Measurements from ENCODE around the gene GRAP2. TPM values are rescaled to one million over a fixed set of nuclear protein-coding genes. Genes with fewer than 3 reads are reported as not detected.
A peak's percentile ranks its signal among the peaks of the same experiment; 100 is the strongest.

The GRAP2 gene
- total and polyA plus RNA-seq, 7 experiments from 2014 or later: 55.2 to 156 (median 128) TPM

DNA sequence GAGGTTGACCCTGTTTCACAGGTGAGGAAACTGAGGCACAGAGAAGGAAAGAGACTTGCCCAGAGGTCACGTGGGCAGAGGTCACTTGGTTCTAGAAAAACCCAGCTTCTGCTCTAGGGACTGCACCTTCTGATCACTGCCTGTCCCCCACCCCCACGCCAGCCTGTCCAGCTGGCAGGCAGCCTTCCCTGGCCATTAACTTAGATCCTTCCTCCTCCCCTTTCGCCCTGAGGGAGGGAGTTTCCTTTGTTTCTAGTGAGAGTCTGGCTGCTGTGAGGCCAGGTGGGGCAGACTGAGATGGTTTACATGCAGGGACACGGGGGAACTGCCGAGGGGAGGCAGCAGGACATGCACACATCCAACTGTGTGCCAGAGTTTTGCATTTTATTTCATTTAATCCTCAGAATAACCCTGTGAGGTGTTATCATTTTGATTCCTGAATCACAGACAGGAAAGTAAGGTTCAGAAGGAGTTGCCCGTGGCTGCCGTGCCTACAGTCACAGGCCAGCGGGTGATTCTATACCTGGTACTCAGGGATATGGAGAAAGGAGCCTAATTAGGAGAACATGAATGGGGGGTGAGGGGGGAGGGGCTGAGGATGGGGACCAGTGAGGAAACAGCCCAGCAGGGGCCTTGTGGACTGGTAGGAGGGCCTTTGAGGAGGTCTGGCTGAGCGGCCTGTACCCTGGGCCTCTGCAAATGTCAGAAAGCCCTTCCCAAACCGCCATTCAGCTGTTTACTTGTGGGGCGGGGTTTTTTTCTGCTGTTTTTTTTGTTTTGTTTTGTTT is 97.2 kb downstream of the GRAP2 start:
- Mint-ChIP-seq H3K4me3 (no peak overlapping the region), H3K27me3 (peaks cover 0 to 46% (median 17%) of the 10 kb centered on the region in 5 donors), H3K9me3 (no peaks in the 10 kb centered on the region), H3K4me1 (peaks cover 0 to 15% (median 9%) of the 10 kb centered on the region in 7 donors), H3K27ac (peak overlapping the region in 1 of 9 donors; percentile 8), H3K36me3 (no peaks in the 10 kb centered on the region)
- CTCF ChIA-PET: no interaction called here
- Histone ChIP-seq H3K27me3 (ENCODE audit: control insufficient read depth in 2 of 2, insufficient read depth in 2 of 2, low read length in 2 of 2) (peaks cover 0 to 6% of the 10 kb centered on the region in 2 donors), H3K4me1 (ENCODE audit: control insufficient read depth in 2 of 2, insufficient read depth in 2 of 2, low read length in 2 of 2) (peaks cover 0 to 6% of the 10 kb centered on the region in 2 donors), H3K27ac (ENCODE audit: low read depth, low read length) (no peak overlapping the region), H3K36me3 (ENCODE audit: control insufficient read depth in 2 of 3, insufficient read depth in 3 of 3, low read length in 3 of 3) (no peaks in the 10 kb centered on the region), H3K4me3 (ENCODE audit: low read length) (no peak overlapping the region), H3K9me3 (ENCODE audit: control insufficient read depth in 2 of 3, low read length in 3 of 3) (no peaks in the 10 kb centered on the region)
- intact Hi-C loops (cut with micrococcal nuclease): no loop called here
- POLR2A ChIA-PET: no interaction called here
- DNase-seq (no peak), ATAC-seq (no peak)

DNA sequence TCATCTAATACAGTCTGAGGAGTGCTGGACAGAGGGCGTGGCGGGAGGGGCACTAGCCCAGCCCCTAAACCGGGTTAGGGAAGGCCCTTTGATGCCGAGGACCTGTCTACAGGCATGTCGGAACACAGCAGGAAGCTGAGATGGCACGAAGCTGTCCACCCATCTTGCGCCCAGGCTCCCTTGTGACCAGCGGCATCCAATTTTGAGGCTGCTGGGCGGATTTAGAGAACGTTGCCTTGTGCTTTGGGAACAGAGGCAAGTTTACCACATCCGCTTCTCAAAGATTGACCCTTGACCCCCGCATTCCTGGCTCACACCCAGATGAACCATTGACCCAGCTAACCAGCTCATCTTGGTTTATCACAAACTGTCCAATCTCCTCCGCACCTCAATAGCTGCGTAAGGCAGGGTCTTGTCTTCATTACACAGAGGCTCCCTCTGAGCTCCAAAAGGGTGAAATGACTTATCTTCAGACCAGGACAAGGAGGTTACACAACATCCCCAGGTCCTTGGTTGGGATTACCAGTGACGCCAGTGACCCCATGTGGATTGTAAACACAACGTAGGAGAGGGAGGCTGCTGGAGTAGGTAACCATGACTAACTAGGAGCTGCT is 98.4 kb downstream of the GRAP2 start:
- ATAC-seq: no peak
- Histone ChIP-seq H3K27ac (ENCODE audit: low read depth, low read length) (no peak overlapping the region), H3K27me3 (ENCODE audit: control insufficient read depth in 2 of 2, insufficient read depth in 2 of 2, low read length in 2 of 2) (peaks cover 0 to 6% of the 10 kb centered on the region in 2 donors), H3K4me3 (ENCODE audit: low read length) (no peak overlapping the region), H3K36me3 (ENCODE audit: control insufficient read depth in 2 of 3, insufficient read depth in 3 of 3, low read length in 3 of 3) (no peaks in the 10 kb centered on the region), H3K9me3 (ENCODE audit: control insufficient read depth in 2 of 3, low read length in 3 of 3) (no peaks in the 10 kb centered on the region), H3K4me1 (ENCODE audit: control insufficient read depth in 2 of 2, insufficient read depth in 2 of 2, low read length in 2 of 2) (peaks cover 0 to 3% of the 10 kb centered on the region in 2 donors)
- Mint-ChIP-seq H3K4me3 (no peak overlapping the region), H3K9me3 (no peaks in the 10 kb centered on the region), H3K27ac (no peak overlapping the region), H3K27me3 (peaks cover 0 to 36% (median 12%) of the 10 kb centered on the region in 5 donors), H3K36me3 (no peaks in the 10 kb centered on the region), H3K4me1 (peaks cover 0 to 8% (median 4%) of the 10 kb centered on the region in 7 donors)
- ChIA-PET CTCF (interaction anchor here (2.1 kb wide), 1 partner anchor 25 kb away, joined by 9 read pairs; no protein-coding TSS in a partner anchor), POLR2A (no interaction called here)
- intact Hi-C loops (cut with micrococcal nuclease): no loop called here
- no peak for DNase-seq

DNA sequence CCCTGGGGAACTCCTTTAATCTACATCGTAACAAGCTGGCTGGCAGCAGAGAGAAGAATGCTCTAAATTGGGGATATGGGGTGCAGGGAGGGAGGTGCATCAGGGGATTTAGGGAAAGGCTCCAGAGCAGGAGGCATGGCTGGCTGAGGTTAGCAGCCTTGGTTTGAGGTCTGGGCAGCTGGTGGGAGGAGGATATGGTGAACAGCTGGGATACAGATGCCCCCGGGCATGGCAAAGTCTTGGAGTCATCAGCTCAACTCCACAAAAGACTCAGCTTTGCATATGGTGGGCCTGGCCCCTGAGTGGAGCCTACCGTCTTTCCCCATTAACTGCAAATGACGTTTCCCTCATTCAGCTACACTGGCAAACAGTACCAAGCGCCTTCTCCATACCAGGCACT is 99.3 kb downstream of the GRAP2 start:
- no peaks in the 10 kb centered on the region for H3K36me3 ChIP-seq (ENCODE audit: control insufficient read depth in 2 of 3, insufficient read depth in 3 of 3, low read length in 3 of 3)
- ChIA-PET CTCF (interaction anchor here (0.7 to 2.1 kb wide), 3 partner anchors 25 to 466 kb away, joined by 3 to 9 read pairs (median 3); no protein-coding TSS in a partner anchor), POLR2A (no interaction called here)
- H3K4me1 Mint-ChIP-seq: peaks cover 0 to 8% (median 4%) of the 10 kb centered on the region in 7 donors
- H3K27ac Mint-ChIP-seq: no peak overlapping the region
- intact Hi-C loops (cut with micrococcal nuclease): no loop called here
- no peaks in the 10 kb centered on the region for H3K36me3 Mint-ChIP-seq
- H3K9me3 ChIP-seq (ENCODE audit: control insufficient read depth in 2 of 3, low read length in 3 of 3): no peaks in the 10 kb centered on the region
- peaks cover 0 to 6% of the 10 kb centered on the region in 2 donors for H3K27me3 ChIP-seq (ENCODE audit: control insufficient read depth in 2 of 2, insufficient read depth in 2 of 2, low read length in 2 of 2)
- no peak for ATAC-seq
- no peaks in the 10 kb centered on the region for H3K4me1 ChIP-seq (ENCODE audit: control insufficient read depth in 2 of 2, insufficient read depth in 2 of 2, low read length in 2 of 2)
- peaks cover 0 to 34% (median 17%) of the 10 kb centered on the region in 5 donors for H3K27me3 Mint-ChIP-seq
- no peak overlapping the region for H3K4me3 Mint-ChIP-seq
- no peak overlapping the region for H3K4me3 ChIP-seq (ENCODE audit: low read length)
- DNase-seq: no peak
- no peaks in the 10 kb centered on the region for H3K9me3 Mint-ChIP-seq
- H3K27ac ChIP-seq (ENCODE audit: low read depth, low read length): no peak overlapping the region

DNA sequence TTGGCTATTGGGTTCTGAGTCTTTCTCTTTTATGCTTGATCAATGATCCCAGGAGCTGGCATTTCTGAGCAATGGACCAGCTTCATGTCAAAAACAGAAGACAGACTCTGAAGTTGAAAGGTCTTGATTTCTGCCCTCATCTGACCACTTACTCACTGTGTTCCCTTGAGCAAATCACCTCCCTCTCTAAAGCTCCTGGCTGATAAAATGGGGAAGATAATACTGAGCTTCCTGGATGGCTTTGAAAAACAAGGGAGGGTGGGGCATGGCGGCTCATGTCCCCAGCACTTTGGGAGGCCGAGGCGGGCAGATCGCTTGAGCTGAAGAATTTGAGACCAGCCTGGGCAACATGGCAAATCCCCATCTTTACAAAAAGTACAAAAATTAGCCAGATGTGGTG is 100.2 kb downstream of the GRAP2 start:
- Histone ChIP-seq H3K27me3 (ENCODE audit: control insufficient read depth in 2 of 2, insufficient read depth in 2 of 2, low read length in 2 of 2) (no peaks in the 10 kb centered on the region), H3K4me3 (ENCODE audit: low read length) (no peak overlapping the region), H3K36me3 (ENCODE audit: control insufficient read depth in 2 of 3, insufficient read depth in 3 of 3, low read length in 3 of 3) (no peaks in the 10 kb centered on the region), H3K9me3 (ENCODE audit: control insufficient read depth in 2 of 3, low read length in 3 of 3) (no peaks in the 10 kb centered on the region), H3K4me1 (ENCODE audit: control insufficient read depth in 2 of 2, insufficient read depth in 2 of 2, low read length in 2 of 2) (no peaks in the 10 kb centered on the region), H3K27ac (ENCODE audit: low read depth, low read length) (no peak overlapping the region)
- H3K4me3 Mint-ChIP-seq: no peak overlapping the region
- H3K27me3 Mint-ChIP-seq: peaks cover 0 to 29% (median 17%) of the 10 kb centered on the region in 5 donors
- CTCF ChIA-PET: interaction anchor here (0.7 to 2.1 kb wide), 3 partner anchors 24 to 467 kb away, joined by 3 to 9 read pairs (median 3); no protein-coding TSS in a partner anchor
- ATAC-seq: no peak
- H3K4me1 Mint-ChIP-seq: peaks cover 0 to 4% (median 2%) of the 10 kb centered on the region in 7 donors
- H3K36me3 Mint-ChIP-seq: no peaks in the 10 kb centered on the region
- POLR2A ChIA-PET: no interaction called here
- no peaks in the 10 kb centered on the region for H3K9me3 Mint-ChIP-seq
- H3K27ac Mint-ChIP-seq: no peak overlapping the region
- no peak for DNase-seq
- intact Hi-C loops (cut with micrococcal nuclease): no loop called here

DNA sequence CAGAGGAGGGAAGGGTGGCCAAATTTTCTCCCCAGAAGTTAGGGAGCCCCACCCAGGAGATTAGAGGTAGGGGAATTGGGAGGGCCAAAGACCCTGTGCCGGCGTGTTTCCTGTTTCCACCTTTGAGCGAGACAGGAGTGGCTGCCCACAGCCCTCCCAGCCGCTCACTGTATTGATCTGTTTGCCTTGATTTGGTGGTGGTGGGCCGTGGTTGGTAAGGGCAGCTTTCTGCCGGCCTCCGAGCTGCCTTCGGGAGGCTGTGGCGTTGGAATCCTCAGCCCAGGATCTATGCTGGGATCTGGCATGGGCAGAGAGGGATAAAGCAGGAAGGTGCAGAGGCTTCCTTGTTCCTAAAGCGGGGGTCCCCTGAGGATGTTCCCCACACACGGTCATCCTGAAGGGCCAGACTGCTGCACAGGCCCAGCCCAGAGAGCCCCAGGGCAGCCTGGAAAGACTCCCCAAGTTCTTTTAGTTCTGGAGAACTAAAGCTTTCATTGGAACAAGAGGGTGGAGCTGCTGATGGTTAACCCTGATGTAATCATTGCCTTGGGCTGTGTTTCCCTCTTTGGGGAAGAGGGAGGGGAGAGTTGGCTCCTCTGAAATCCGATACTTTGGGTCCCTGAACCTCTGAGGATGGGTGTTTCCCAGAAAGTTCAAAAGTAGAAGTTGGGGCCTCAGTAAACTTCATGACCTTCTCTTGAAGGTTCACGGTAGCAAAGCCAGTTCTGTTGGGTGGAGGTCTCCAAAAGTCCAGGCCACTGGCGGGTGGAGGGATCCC is 101.1 kb downstream of the GRAP2 start:
- no peak overlapping the region for H3K27ac ChIP-seq (ENCODE audit: low read depth, low read length)
- peaks cover 0 to 27% (median 9%) of the 10 kb centered on the region in 5 donors for H3K27me3 Mint-ChIP-seq
- H3K9me3 ChIP-seq (ENCODE audit: control insufficient read depth in 2 of 3, low read length in 3 of 3): no peaks in the 10 kb centered on the region
- no peak overlapping the region for H3K4me3 Mint-ChIP-seq
- H3K27ac Mint-ChIP-seq: no peak overlapping the region
- CTCF ChIA-PET: interaction anchor here (1.5 to 2.1 kb wide), 2 partner anchors 23 to 467 kb away, joined by 3 to 9 read pairs; no protein-coding TSS in a partner anchor
- no peaks in the 10 kb centered on the region for H3K36me3 ChIP-seq (ENCODE audit: control insufficient read depth in 2 of 3, insufficient read depth in 3 of 3, low read length in 3 of 3)
- H3K36me3 Mint-ChIP-seq: no peaks in the 10 kb centered on the region
- H3K4me1 ChIP-seq (ENCODE audit: control insufficient read depth in 2 of 2, insufficient read depth in 2 of 2, low read length in 2 of 2): no peaks in the 10 kb centered on the region
- ATAC-seq (no peak), DNase-seq (no peak)
- no peak overlapping the region for H3K4me3 ChIP-seq (ENCODE audit: low read length)
- no peaks in the 10 kb centered on the region for H3K9me3 Mint-ChIP-seq
- H3K4me1 Mint-ChIP-seq: peaks cover 0 to 4% (median 0%) of the 10 kb centered on the region in 7 donors
- intact Hi-C loops (cut with micrococcal nuclease): no loop called here
- POLR2A ChIA-PET: no interaction called here
- no peaks in the 10 kb centered on the region for H3K27me3 ChIP-seq (ENCODE audit: control insufficient read depth in 2 of 2, insufficient read depth in 2 of 2, low read length in 2 of 2)

DNA sequence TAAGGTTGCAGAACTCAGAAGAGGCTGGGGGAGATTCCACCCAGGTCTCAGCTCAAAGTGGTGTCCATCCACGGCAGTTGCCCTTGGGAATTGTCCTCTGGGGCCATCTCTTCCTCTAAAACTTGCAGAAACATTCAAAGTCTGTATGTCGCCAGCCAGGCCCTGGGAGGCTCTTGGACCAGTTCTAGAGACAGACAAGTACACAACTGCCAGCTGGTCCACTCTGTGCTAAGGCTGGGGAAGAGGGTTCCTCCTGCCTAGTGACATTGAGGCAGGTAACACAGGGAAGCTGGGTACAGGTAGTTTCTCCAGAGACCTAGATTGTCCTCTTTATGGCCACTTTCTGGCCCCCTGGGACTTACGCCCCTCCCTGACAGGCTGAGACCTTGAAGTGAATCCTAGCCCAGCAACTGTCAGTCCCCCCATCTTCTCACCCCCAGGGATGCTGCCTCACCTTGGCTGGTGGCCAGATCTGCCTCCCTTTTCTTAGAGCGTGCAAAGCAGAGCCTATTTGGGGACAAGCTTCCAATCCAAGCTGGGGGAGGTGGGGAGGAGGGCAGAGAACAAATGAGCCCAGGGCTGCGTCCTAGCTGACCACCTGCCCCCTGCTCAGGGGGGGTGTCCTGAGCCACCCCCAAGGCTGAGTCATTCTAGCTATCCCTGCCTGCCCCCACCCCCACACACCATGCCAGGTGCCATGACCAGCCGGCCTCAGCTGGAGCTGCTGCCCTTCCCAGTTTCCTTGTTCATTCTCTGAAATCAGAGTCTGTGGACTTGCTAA is 102.2 kb downstream of the GRAP2 start:
- H3K4me1 Mint-ChIP-seq: peaks cover 0 to 6% (median 0%) of the 10 kb centered on the region in 7 donors
- no peaks in the 10 kb centered on the region for H3K36me3 ChIP-seq (ENCODE audit: control insufficient read depth in 2 of 3, insufficient read depth in 3 of 3, low read length in 3 of 3)
- no peaks in the 10 kb centered on the region for H3K27me3 ChIP-seq (ENCODE audit: control insufficient read depth in 2 of 2, insufficient read depth in 2 of 2, low read length in 2 of 2)
- H3K9me3 ChIP-seq (ENCODE audit: control insufficient read depth in 2 of 3, low read length in 3 of 3): no peaks in the 10 kb centered on the region
- H3K4me3 Mint-ChIP-seq: no peak overlapping the region
- CTCF ChIA-PET: no interaction called here
- H3K27me3 Mint-ChIP-seq: peaks cover 0 to 26% (median 5%) of the 10 kb centered on the region in 5 donors
- no peaks in the 10 kb centered on the region for H3K36me3 Mint-ChIP-seq
- intact Hi-C loops (cut with micrococcal nuclease): no loop called here
- ATAC-seq (no peak), DNase-seq (no peak)
- H3K27ac ChIP-seq (ENCODE audit: low read depth, low read length): no peak overlapping the region
- H3K27ac Mint-ChIP-seq: no peak overlapping the region
- no peak overlapping the region for H3K4me3 ChIP-seq (ENCODE audit: low read length)
- no peaks in the 10 kb centered on the region for H3K4me1 ChIP-seq (ENCODE audit: control insufficient read depth in 2 of 2, insufficient read depth in 2 of 2, low read length in 2 of 2)
- no peaks in the 10 kb centered on the region for H3K9me3 Mint-ChIP-seq
- POLR2A ChIA-PET: no interaction called here

Data from naive thymus-derived CD4-positive, alpha-beta T cell (primary cell).